Naive thymus-derived CD4-positive, alpha-beta T cell (primary cell): Measurements from ENCODE around the gene PHKA1. TPM values are rescaled to one million over a fixed set of nuclear protein-coding genes. Genes with fewer than 3 reads are reported as not detected.
"Not testable (repeated sequence)": the region's sequence is repeated elsewhere in the genome, so short reads cannot be mapped to it uniquely, and the experiment has no call there.

ENCODE experiments used
- ATAC-seq: fragments of 150-1000 bp; cut with Tn5 transposase; 2 replicates; pipeline ENCODE4 v1.10.0; 2021; ENCODE audit warnings: mild to moderate bottlenecking, moderate library complexity
- CTCF ChIA-PET: fragments of 350-600 bp; sonication (Branson Sonifier 250); formaldehyde crosslinking; loops from one replicate; lab custom pipeline; 2021; ENCODE audit warnings: antibody characterized with exemption; lab: Charles Lee
- POLR2A ChIA-PET: fragments of 350-600 bp; sonication (Branson Sonifier 250); formaldehyde crosslinking; loops from one replicate; lab custom pipeline; 2021; ENCODE audit warnings: antibody characterized with exemption, inconsistent platforms; lab: Charles Lee
- DNase-seq, 9 donors: peaks; one replicate each; pipeline versions ENCODE4 v3.0.0 to v3.0.0-alpha.2; 2020 to 2022; ENCODE audit warnings: mixed read lengths in 1 of 9
- H3K27ac ChIP-seq: one replicate; pipeline ENCODE4 v1.7.0; 2013; ENCODE audit warnings: mild to moderate bottlenecking, low read depth, low read length, moderate library complexity
- H3K27me3 ChIP-seq, 2 donors: one replicate each; pipeline ENCODE4 v1.7.0; 2013; ENCODE audit warnings: low read length in 2 of 2, mild to moderate bottlenecking in 2 of 2, moderate library complexity in 2 of 2; ENCODE audit not compliant: control insufficient read depth in 2 of 2, insufficient read depth in 2 of 2
- H3K36me3 ChIP-seq, 3 experiments: 1 replicate in 2 of 3; 2 replicates in 1 of 3; pipeline ENCODE4 v1.7.0; 2013; ENCODE audit warnings: low read length in 3 of 3, mild to moderate bottlenecking in 3 of 3, moderate library complexity in 1 of 3; ENCODE audit not compliant: insufficient read depth in 3 of 3, control insufficient read depth in 2 of 3
- H3K4me1 ChIP-seq, 2 donors: one replicate each; pipeline ENCODE4 v1.7.0; 2013; ENCODE audit warnings: low read length in 2 of 2, mild to moderate bottlenecking in 2 of 2, moderate library complexity in 1 of 2; ENCODE audit not compliant: control insufficient read depth in 2 of 2, insufficient read depth in 2 of 2
- H3K4me3 ChIP-seq: 2 replicates; pipeline ENCODE4 v1.7.0; 2013; ENCODE audit warnings: mild to moderate bottlenecking, low read length
- H3K9me3 ChIP-seq, 3 experiments: 1 replicate in 2 of 3; 2 replicates in 1 of 3; pipeline ENCODE4 v1.7.0; 2013; ENCODE audit warnings: low read length in 3 of 3; ENCODE audit not compliant: control insufficient read depth in 2 of 3
- H3K27ac Mint-ChIP-seq, 9 donors: one replicate each; pipeline ENCODE4 v1.8.0; 2020 to 2022; ENCODE audit warnings: mixed read lengths in 9 of 9, mild to moderate bottlenecking in 8 of 9, moderate library complexity in 5 of 9, inconsistent platforms in 2 of 9
- H3K27me3 Mint-ChIP-seq, 5 donors: one replicate each; pipeline ENCODE4 v1.8.0; 2021 to 2022; ENCODE audit warnings: mixed read lengths in 5 of 5, mild to moderate bottlenecking in 1 of 5
- H3K36me3 Mint-ChIP-seq, 5 donors: one replicate each; pipeline ENCODE4 v1.8.0; 2020 to 2022; ENCODE audit warnings: mixed read lengths in 5 of 5, mild to moderate bottlenecking in 3 of 5, inconsistent platforms in 1 of 5
- H3K4me1 Mint-ChIP-seq, 7 donors: one replicate each; pipeline ENCODE4 v1.8.0; 2020 to 2022; ENCODE audit warnings: mixed read lengths in 7 of 7, mild to moderate bottlenecking in 3 of 7, inconsistent platforms in 1 of 7
- H3K4me3 Mint-ChIP-seq, 10 donors: one replicate each; pipeline ENCODE4 v1.8.0; 2020 to 2022; ENCODE audit warnings: mild to moderate bottlenecking in 10 of 10, mixed read lengths in 10 of 10, moderate library complexity in 6 of 10, inconsistent platforms in 2 of 10
- H3K9me3 Mint-ChIP-seq, 11 donors: one replicate each; pipeline ENCODE4 v1.8.0; 2020 to 2022; ENCODE audit warnings: mixed read lengths in 11 of 11, mild to moderate bottlenecking in 4 of 11, inconsistent platforms in 1 of 11, moderate library complexity in 1 of 11
- intact Hi-C, 2 donors: fragments of 100-400 bp; cut with micrococcal nuclease; formaldehyde crosslinking; loops; one replicate each; pipeline ENCODE4 v1.15.1; 2023
- polyA plus RNA-seq, 2 donors: library from polyadenylated mRNA; unstranded; fragments of 300-500 nt; fragmentation: Illumina TruSeq; gene quantifications; one replicate each; pipeline ENCODE4 v1.2.3, GENCODE V29; 2021
- total RNA-seq, 6 experiments: library from RNA in 5 of 6; stranded (reverse) in 5 of 6; gene quantifications; 1 replicate in 5 of 6; 2 replicates in 1 of 6; pipeline ENCODE4 v1.2.3 and lab custom pipeline; 2021 to 2026

The PHKA1 gene
- total and polyA plus RNA-seq, 7 experiments from 2014 or later = 0.19 to 1.9 (median 0.41) TPM; not detected in 2

- POLR2A ChIA-PET = not testable (repeated sequence)
Measured at GRCh38 chrX:72591038-72591437, 123.1 kb downstream of the PHKA1 start.

GRCh38 chrX:72584163-72584562 lies 129.9 kb downstream of the PHKA1 start:
- Histone ChIP-seq H3K27ac (no peak overlapping the region), H3K36me3 (no peaks in the 10 kb centered on the region), H3K4me1 (no peaks in the 10 kb centered on the region), H3K27me3 (no peaks in the 10 kb centered on the region), H3K4me3 (no peak overlapping the region), H3K9me3 (no peaks in the 10 kb centered on the region)
- ChIA-PET POLR2A (no interaction called here), CTCF (no interaction called here)
- Mint-ChIP-seq H3K27me3 (no peaks in the 10 kb centered on the region), H3K27ac (no peak overlapping the region), H3K4me1 (no peaks in the 10 kb centered on the region), H3K9me3 (peaks cover 0 to 5% (median 0%) of the 10 kb centered on the region in 11 donors), H3K36me3 (peaks cover 0 to 6% (median 0%) of the 10 kb centered on the region in 5 donors), H3K4me3 (no peak overlapping the region)
- intact Hi-C loops = no loop called here
- ATAC-seq = no peak
- DNase-seq = no peak

More at GRCh38 chrX:72591038-72591437, 123.1 kb downstream of the PHKA1 start:
- ATAC-seq, H3K4me3 ChIP-seq, CTCF ChIA-PET, intact Hi-C loops, DNase-seq, H3K36me3 ChIP-seq, H3K27ac Mint-ChIP-seq, H3K27me3 ChIP-seq, H3K4me1 ChIP-seq, H3K9me3 ChIP-seq, H3K9me3 Mint-ChIP-seq, H3K4me3 Mint-ChIP-seq, H3K4me1 Mint-ChIP-seq, H3K27me3 Mint-ChIP-seq, H3K27ac ChIP-seq, H3K36me3 Mint-ChIP-seq: not testable (repeated sequence)

- H3K4me3 ChIP-seq = no peak overlapping the region
- DNase-seq = no peak
- no peak for ATAC-seq
- Mint-ChIP-seq H3K9me3 (no peaks in the 10 kb centered on the region), H3K4me3 (no peak overlapping the region), H3K27me3 (peaks cover 0 to 11% (median 0%) of the 10 kb centered on the region in 5 donors), H3K27ac (no peak overlapping the region), H3K4me1 (peaks cover 0 to 10% (median 5%) of the 10 kb centered on the region in 7 donors), H3K36me3 (peaks cover 0 to 3% (median 0%) of the 10 kb centered on the region in 5 donors)
- CTCF ChIA-PET = no interaction called here
- peaks cover 4 to 6% of the 10 kb centered on the region in 2 donors for H3K4me1 ChIP-seq
- H3K27ac ChIP-seq = no peak overlapping the region
- peaks cover 0 to 3% (median 0%) of the 10 kb centered on the region in 3 experiments for H3K36me3 ChIP-seq
- intact Hi-C loops = no loop called here
- H3K9me3 ChIP-seq = no peaks in the 10 kb centered on the region
- POLR2A ChIA-PET = no interaction called here
- H3K27me3 ChIP-seq = no peaks in the 10 kb centered on the region
Measured at GRCh38 chrX:72576141-72576894, 137.8 kb downstream of the PHKA1 start.

- H3K27ac Mint-ChIP-seq = peak overlapping the region in 8 of 9 donors; percentile 36 to 90 (median 86)
- peak overlapping the region; percentile 91 to 98 (median 96) for H3K4me3 Mint-ChIP-seq
- POLR2A ChIA-PET = interaction anchor here (1.2 kb wide), 1 partner anchor 296 kb away, joined by 7 read pairs; no protein-coding TSS in a partner anchor
- Histone ChIP-seq H3K4me3 (peak overlapping the region; percentile 97), H3K9me3 (no peaks in the 10 kb centered on the region), H3K27ac (peak overlapping the region; percentile 71), H3K36me3 (peaks cover 0 to 3% (median 0%) of the 10 kb centered on the region in 3 experiments), H3K4me1 (peaks cover 4 to 6% of the 10 kb centered on the region in 2 donors), H3K27me3 (no peaks in the 10 kb centered on the region)
- intact Hi-C loops = loop anchor here (1.0 to 5.0 kb wide), 8 partner anchors 49 to 1369 kb away; partner anchors contain the start of genes RPS4X (in 2 of the 2), ERCC6L (in 1 of the 2) and PIN4 (in 1 of the 2)
- H3K4me1 Mint-ChIP-seq = peaks cover 0 to 10% (median 6%) of the 10 kb centered on the region in 7 donors
- H3K36me3 Mint-ChIP-seq = peaks cover 0 to 3% (median 1%) of the 10 kb centered on the region in 5 donors
- H3K27me3 Mint-ChIP-seq = peaks cover 0 to 11% (median 0%) of the 10 kb centered on the region in 5 donors
- peak; percentile 20 for ATAC-seq
- CTCF ChIA-PET = no interaction called here
- no peaks in the 10 kb centered on the region for H3K9me3 Mint-ChIP-seq
- no peak for DNase-seq
Measured at GRCh38 chrX:72573158-72573511, 141.0 kb downstream of the PHKA1 start.

GRCh38 chrX:72572248-72573157 lies 141.6 kb downstream of the PHKA1 start, which contains the start of gene HDAC8:
Gene HDAC8 (minus strand): TSS chrX:72572843. CDS start chrX:72572761, 82 bp downstream.
- peak; percentile 91 for ATAC-seq
- ChIA-PET POLR2A (interaction anchor here (1.0 to 1.6 kb wide), 3 partner anchors 263 to 296 kb away, joined by 3 to 7 read pairs (median 3); partner anchors contain the start of gene RPS4X), CTCF (no interaction called here)
- no peaks in the 10 kb centered on the region for H3K9me3 Mint-ChIP-seq
- Histone ChIP-seq H3K36me3 (peaks cover 0 to 3% (median 0%) of the 10 kb centered on the region in 3 experiments), H3K27me3 (no peaks in the 10 kb centered on the region), H3K4me1 (peaks cover 4 to 6% of the 10 kb centered on the region in 2 donors), H3K4me3 (peak within 1 kb of the TSS; percentile 97), H3K9me3 (no peaks in the 10 kb centered on the region), H3K27ac (peak within 1 kb of the TSS; percentile 71)
- H3K27me3 Mint-ChIP-seq = peaks cover 0 to 11% (median 0%) of the 10 kb centered on the region in 5 donors
- peaks cover 0 to 8% (median 3%) of the 10 kb centered on the region in 5 donors for H3K36me3 Mint-ChIP-seq
- H3K4me1 Mint-ChIP-seq = peaks cover 0 to 10% (median 6%) of the 10 kb centered on the region in 7 donors
- peak; percentile 7 to 49 (median 29) for DNase-seq
- intact Hi-C loops = loop anchor here (1.0 to 5.0 kb wide), 8 partner anchors 50 to 1370 kb away; partner anchors contain the start of genes RPS4X (in 2 of the 2), ERCC6L (in 1 of the 2) and PIN4 (in 1 of the 2)
- H3K4me3 Mint-ChIP-seq = peak within 1 kb of the TSS; percentile 91 to 98 (median 96)
- peak within 1 kb of the TSS; percentile 36 to 91 (median 87) for H3K27ac Mint-ChIP-seq

- H3K27me3 ChIP-seq = no peaks in the 10 kb centered on the region
- H3K4me3 Mint-ChIP-seq = no peak overlapping the region
- ChIA-PET CTCF (interaction anchor here (0.7 kb wide), 1 partner anchor 272 kb away, joined by 3 read pairs; no protein-coding TSS in a partner anchor), POLR2A (no interaction called here)
- no peaks in the 10 kb centered on the region for H3K9me3 Mint-ChIP-seq
- H3K36me3 Mint-ChIP-seq = peaks cover 0 to 20% (median 4%) of the 10 kb centered on the region in 5 donors
- H3K27ac Mint-ChIP-seq = no peak overlapping the region
- ATAC-seq = no peak
- H3K4me3 ChIP-seq = no peak overlapping the region
- H3K9me3 ChIP-seq = no peaks in the 10 kb centered on the region
- no peak for DNase-seq
- H3K4me1 Mint-ChIP-seq = peaks cover 0 to 10% (median 6%) of the 10 kb centered on the region in 7 donors
- H3K27ac ChIP-seq = no peak overlapping the region
- intact Hi-C loops = loop anchor here (5.0 kb wide), 4 partner anchors 53 to 1373 kb away; partner anchors contain the start of gene ERCC6L (in 1 of the 2)
- peaks cover 4 to 6% of the 10 kb centered on the region in 2 donors for H3K4me1 ChIP-seq
- H3K27me3 Mint-ChIP-seq = peaks cover 0 to 2% (median 0%) of the 10 kb centered on the region in 5 donors
- H3K36me3 ChIP-seq = peaks cover 0 to 8% (median 1%) of the 10 kb centered on the region in 3 experiments
Measured at GRCh38 chrX:72569786-72570185, 144.3 kb downstream of the PHKA1 start.
